ENCODE measurements around the gene REC114.

Gene REC114

GRCh38 chr15:73517566-73517965 lies 74.6 kb downstream of the REC114 start:
- Histone ChIP-seq H3K4me3 (ENCODE audit: low read depth, low read length) (no peak overlapping the region), H3K9me3 (no peaks in the 10 kb centered on the region), H3K36me3 (no peaks in the 10 kb centered on the region), H3K4me1 (no peaks in the 10 kb centered on the region; the same call in 1 of the 2 replicates), H3K27me3 (peaks cover 5% of the 10 kb centered on the region)
- DNase-seq = no peak
- TF ChIP-seq CTCF (IDR thresholded peaks at IDR 0.05; ENCODE audit: low read depth, low read length) = no peak

GRCh38 chr15:73518180-73518862 lies 75.4 kb downstream of the REC114 start:
- no peak for DNase-seq
- H3K4me1 ChIP-seq = no peaks in the 10 kb centered on the region; the same call in 1 of the 2 replicates
- H3K27me3 ChIP-seq = peaks cover 5% of the 10 kb centered on the region
- no peak overlapping the region for H3K4me3 ChIP-seq (ENCODE audit: low read depth, low read length)
- no peak for TF ChIP-seq CTCF (IDR thresholded peaks at IDR 0.05; ENCODE audit: low read depth, low read length)
- H3K36me3 ChIP-seq = no peaks in the 10 kb centered on the region
- no peaks in the 10 kb centered on the region for H3K9me3 ChIP-seq

GRCh38 chr15:73518876-73519733 lies 76.1 kb downstream of the REC114 start:
- H3K27me3 ChIP-seq = peaks cover 5% of the 10 kb centered on the region
- H3K36me3 ChIP-seq = no peaks in the 10 kb centered on the region
- H3K4me1 ChIP-seq = no peaks in the 10 kb centered on the region; the same call in 1 of the 2 replicates
- no peak for DNase-seq
- TF ChIP-seq CTCF (IDR thresholded peaks at IDR 0.05; ENCODE audit: low read depth, low read length) = no peak
- no peak overlapping the region for H3K4me3 ChIP-seq (ENCODE audit: low read depth, low read length)
- no peaks in the 10 kb centered on the region for H3K9me3 ChIP-seq

GRCh38 chr15:73522011-73522410 lies 79.0 kb downstream of the REC114 start:
- Histone ChIP-seq H3K36me3 (no peaks in the 10 kb centered on the region), H3K27me3 (peaks cover 11% of the 10 kb centered on the region), H3K9me3 (no peaks in the 10 kb centered on the region), H3K4me1 (no peaks in the 10 kb centered on the region; the same call in 1 of the 2 replicates), H3K4me3 (ENCODE audit: low read depth, low read length) (no peak overlapping the region)
- no peak for TF ChIP-seq CTCF (IDR thresholded peaks at IDR 0.05; ENCODE audit: low read depth, low read length)
- DNase-seq = no peak

GRCh38 chr15:73524919-73525318 lies 82.0 kb downstream of the REC114 start:
- no peak overlapping the region for H3K4me3 ChIP-seq (ENCODE audit: low read depth, low read length)

More at GRCh38 chr15:73524919-73525318, 82.0 kb downstream of the REC114 start:
- Histone ChIP-seq H3K9me3 (no peaks in the 10 kb centered on the region), H3K36me3 (no peaks in the 10 kb centered on the region), H3K4me1 (no peaks in the 10 kb centered on the region), H3K27me3 (peaks cover 11% of the 10 kb centered on the region; the same call in 1 of the 2 replicates)
- TF ChIP-seq CTCF (IDR thresholded peaks at IDR 0.05; ENCODE audit: low read depth, low read length) = no peak
- DNase-seq = no peak
